Mesenchymal stem cell (in vitro differentiated cells and primary cell): ENCODE data around the gene SLC39A3.

Experiments
- DNase-seq: peaks from one replicate; pipeline ENCODE4 v3.0.0-alpha.2; 2013
- H2AFZ ChIP-seq: one replicate; pipeline ENCODE4 v1.6.1; 2013; ENCODE audit warnings: low read depth, mild to moderate bottlenecking, control low read depth, inconsistent platforms, low read length, moderate library complexity
- H2AK5ac ChIP-seq: 2 replicates; pipeline ENCODE4 v1.6.1; 2013; ENCODE audit warnings: low read length, moderate library complexity, mild to moderate bottlenecking, inconsistent platforms; ENCODE audit not compliant: severe bottlenecking
- H2BK120ac ChIP-seq: one replicate; pipeline ENCODE4 v1.6.1; 2013; ENCODE audit warnings: low read depth, mild to moderate bottlenecking, inconsistent platforms, low read length, moderate library complexity
- H2BK12ac ChIP-seq, 2 experiments: one replicate each; pipeline ENCODE4 v1.6.1; 2013; ENCODE audit warnings: inconsistent platforms in 2 of 2, low read length in 2 of 2, mild to moderate bottlenecking in 2 of 2, moderate library complexity in 2 of 2, control low read depth in 1 of 2
- H2BK15ac ChIP-seq: one replicate; pipeline ENCODE4 v1.6.1; 2013; ENCODE audit warnings: mild to moderate bottlenecking, low read depth, inconsistent platforms; ENCODE audit not compliant: poor library complexity, severe bottlenecking
- H2BK5ac ChIP-seq: 2 replicates; pipeline ENCODE4 v1.6.1; 2013; ENCODE audit warnings: low read depth, mild to moderate bottlenecking, low read length, control low read depth, inconsistent platforms; ENCODE audit not compliant: poor library complexity, severe bottlenecking
- H3K14ac ChIP-seq, 2 experiments: one replicate each; pipeline ENCODE4 v1.6.1; 2013; ENCODE audit warnings: inconsistent platforms in 2 of 2, low read length in 2 of 2, control low read depth in 1 of 2, mild to moderate bottlenecking in 1 of 2, moderate library complexity in 1 of 2
- H3K18ac ChIP-seq, 2 experiments: one replicate each; pipeline ENCODE4 v1.6.1; 2013; ENCODE audit warnings: inconsistent platforms in 2 of 2, low read length in 2 of 2, control low read depth in 1 of 2, low read depth in 1 of 2, mild to moderate bottlenecking in 1 of 2
- H3K23ac ChIP-seq, 2 experiments: one replicate each; pipeline ENCODE4 v1.6.1; 2013; ENCODE audit warnings: inconsistent platforms in 2 of 2, low read length in 2 of 2, mild to moderate bottlenecking in 2 of 2, moderate library complexity in 2 of 2, control low read depth in 1 of 2
- H3K27ac ChIP-seq: 2 replicates; pipeline ENCODE4 v1.5.1; 2013; ENCODE audit warnings: mild to moderate bottlenecking, moderate library complexity, low read length, control low read depth, inconsistent platforms; ENCODE audit not compliant: poor library complexity, severe bottlenecking
- H3K27me3 ChIP-seq, 2 experiments: 2 replicates each; pipeline versions ENCODE4 v1.6.1 to v1.7.0; 2013; ENCODE audit warnings: low read length in 2 of 2, mild to moderate bottlenecking in 2 of 2, moderate library complexity in 2 of 2, control low read depth in 1 of 2, inconsistent platforms in 1 of 2; ENCODE audit not compliant: control insufficient read depth in 1 of 2, insufficient read depth in 1 of 2
- H3K36me3 ChIP-seq, 2 experiments: 2 replicates each; pipeline versions ENCODE4 v1.6.1 to v1.7.0; 2013; ENCODE audit warnings: low read length in 2 of 2, control low read depth in 1 of 2, inconsistent platforms in 1 of 2, low read depth in 1 of 2, mild to moderate bottlenecking in 1 of 2; ENCODE audit not compliant: insufficient read depth in 2 of 2, control insufficient read depth in 1 of 2
- H3K4ac ChIP-seq, 2 experiments: one replicate each; pipeline ENCODE4 v1.6.1; 2013; ENCODE audit warnings: inconsistent platforms in 2 of 2, low read length in 2 of 2, mild to moderate bottlenecking in 2 of 2, moderate library complexity in 2 of 2, control low read depth in 1 of 2, low read depth in 1 of 2
- H3K4me1 ChIP-seq: 2 replicates; pipeline ENCODE4 v1.6.1; 2013; ENCODE audit warnings: low read depth, low read length, control low read depth; ENCODE audit not compliant: control insufficient read depth, insufficient read depth
- H3K4me2 ChIP-seq: 2 replicates; pipeline ENCODE4 v1.6.1; 2013; ENCODE audit warnings: low read length, mild to moderate bottlenecking, inconsistent platforms; ENCODE audit not compliant: poor library complexity, severe bottlenecking
- H3K4me3 ChIP-seq, 2 experiments: 2 replicates each; pipeline versions ENCODE4 v1.5.1 to v1.7.0; 2013; ENCODE audit warnings: low read length in 2 of 2, mild to moderate bottlenecking in 2 of 2, control low read depth in 1 of 2, low read depth in 1 of 2; ENCODE audit not compliant: insufficient read depth in 1 of 2
- H3K79me1 ChIP-seq: replicated peaks from 2 replicates; pipeline ENCODE4 v1.6.1; 2013; ENCODE audit warnings: mild to moderate bottlenecking, control low read depth, low read length, inconsistent platforms; ENCODE audit not compliant: poor library complexity, severe bottlenecking
- H3K9ac ChIP-seq: 2 replicates; pipeline ENCODE4 v1.7.0; 2013; ENCODE audit warnings: mild to moderate bottlenecking, low read length, moderate library complexity
- H3K9me3 ChIP-seq: 2 replicates; pipeline ENCODE4 v1.7.0; 2013; ENCODE audit warnings: mild to moderate bottlenecking, low read length; ENCODE audit not compliant: control insufficient read depth
- H4K8ac ChIP-seq: one replicate; pipeline ENCODE4 v1.6.1; 2013; ENCODE audit warnings: inconsistent platforms, mild to moderate bottlenecking, low read length, moderate library complexity
- H4K91ac ChIP-seq: one replicate; pipeline ENCODE4 v1.6.1; 2013; ENCODE audit warnings: mild to moderate bottlenecking, low read length, inconsistent platforms
- WGBS: methylation state at CpG from one replicate; pipeline ENCODE4 v1.1.7; 2013; ENCODE audit warnings: mixed read lengths; 5-methylcytosine and 5-hydroxymethylcytosine counted together

SLC39A3 gene

GRCh38 chr19:2756921-2757881 lies 17.4 kb upstream of the SLC39A3 start:
- no peak overlapping the region for H2BK15ac ChIP-seq
- H3K9ac ChIP-seq, result no peak overlapping the region
- no peaks in the 10 kb centered on the region for H3K4me1 ChIP-seq
- H3K4me3 ChIP-seq, result no peak overlapping the region
- H3K4ac ChIP-seq, result no peak overlapping the region
- DNase-seq, result no peak
- H3K9me3 ChIP-seq, result no peaks in the 10 kb centered on the region
- no peak overlapping the region for H2AFZ ChIP-seq
- no peak overlapping the region for H2BK120ac ChIP-seq
- H2BK5ac ChIP-seq, result no peak overlapping the region
- H3K18ac ChIP-seq, result no peak overlapping the region
- no peak overlapping the region for H4K91ac ChIP-seq
- no peak overlapping the region for H3K23ac ChIP-seq
- H3K4me2 ChIP-seq, result no peak overlapping the region
- H3K79me1 ChIP-seq, result peaks cover 32% of the 10 kb centered on the region
- no peak overlapping the region for H3K14ac ChIP-seq
- H3K27ac ChIP-seq, result no peak overlapping the region
- peaks cover 73 to 94% of the 10 kb centered on the region in 2 experiments for H3K36me3 ChIP-seq
- 95% methylated on average over 48 of the region's 48 CpGs for WGBS
- no peak overlapping the region for H2AK5ac ChIP-seq
- no peaks in the 10 kb centered on the region for H3K27me3 ChIP-seq
- no peak overlapping the region for H4K8ac ChIP-seq
- no peak overlapping the region for H2BK12ac ChIP-seq

GRCh38 chr19:2756477-2756876 lies 16.7 kb upstream of the SLC39A3 start:
- Histone ChIP-seq H3K4ac (no peak overlapping the region), H2AFZ (no peak overlapping the region), H3K36me3 (peaks cover 69 to 87% of the 10 kb centered on the region in 2 experiments), H3K79me1 (peaks cover 27% of the 10 kb centered on the region), H3K27ac (no peak overlapping the region), H2AK5ac (no peak overlapping the region), H2BK120ac (no peak overlapping the region), H4K91ac (no peak overlapping the region), H3K9ac (no peak overlapping the region), H3K4me1 (no peaks in the 10 kb centered on the region), H2BK5ac (no peak overlapping the region), H3K4me3 (no peak overlapping the region), H3K18ac (no peak overlapping the region), H3K4me2 (no peak overlapping the region), H2BK12ac (no peak overlapping the region), H3K23ac (no peak overlapping the region), H3K14ac (no peak overlapping the region), H3K27me3 (no peaks in the 10 kb centered on the region), H4K8ac (no peak overlapping the region), H2BK15ac (no peak overlapping the region), H3K9me3 (no peaks in the 10 kb centered on the region)
- 97% methylated on average over 7 of the region's 8 CpGs for WGBS
- no peak for DNase-seq

GRCh38 chr19:2755811-2756210 lies 16.0 kb upstream of the SLC39A3 start:
- Histone ChIP-seq H3K9ac (no peak overlapping the region), H2BK5ac (no peak overlapping the region), H4K91ac (no peak overlapping the region), H4K8ac (no peak overlapping the region), H3K4me1 (no peaks in the 10 kb centered on the region), H3K4me2 (no peak overlapping the region), H3K4me3 (no peak overlapping the region), H2AFZ (no peak overlapping the region), H3K14ac (no peak overlapping the region), H2AK5ac (no peak overlapping the region), H2BK12ac (no peak overlapping the region), H3K36me3 (peaks cover 62 to 81% of the 10 kb centered on the region in 2 experiments), H2BK15ac (no peak overlapping the region), H3K9me3 (no peaks in the 10 kb centered on the region), H3K18ac (no peak overlapping the region), H3K27me3 (no peaks in the 10 kb centered on the region), H2BK120ac (no peak overlapping the region), H3K27ac (no peak overlapping the region), H3K79me1 (peaks cover 21% of the 10 kb centered on the region), H3K4ac (no peak overlapping the region), H3K23ac (no peak overlapping the region)
- WGBS, result 96% methylated on average over 10 of the region's 16 CpGs
- no peak for DNase-seq

GRCh38 chr19:2755448-2755705 lies 15.6 kb upstream of the SLC39A3 start:
- no peak overlapping the region for H3K4me3 ChIP-seq
- no peaks in the 10 kb centered on the region for H3K9me3 ChIP-seq
- no peak overlapping the region for H2BK5ac ChIP-seq
- H2AFZ ChIP-seq, result no peak overlapping the region
- H3K27me3 ChIP-seq, result no peaks in the 10 kb centered on the region
- 97% methylated on average over 16 of the region's 16 CpGs for WGBS
- no peak overlapping the region for H4K91ac ChIP-seq
- H4K8ac ChIP-seq, result no peak overlapping the region
- H2BK15ac ChIP-seq, result no peak overlapping the region
- H3K9ac ChIP-seq, result no peak overlapping the region
- H3K27ac ChIP-seq, result no peak overlapping the region
- no peak overlapping the region for H3K4me2 ChIP-seq
- no peak overlapping the region for H3K18ac ChIP-seq
- peaks cover 17% of the 10 kb centered on the region for H3K79me1 ChIP-seq
- no peak overlapping the region for H3K23ac ChIP-seq
- H2BK12ac ChIP-seq, result no peak overlapping the region
- H3K36me3 ChIP-seq, result peaks cover 58 to 76% of the 10 kb centered on the region in 2 experiments
- no peak overlapping the region for H3K14ac ChIP-seq
- H3K4ac ChIP-seq, result no peak overlapping the region
- no peaks in the 10 kb centered on the region for H3K4me1 ChIP-seq
- H2BK120ac ChIP-seq, result no peak overlapping the region
- no peak for DNase-seq
- no peak overlapping the region for H2AK5ac ChIP-seq
